CD4-positive, CD25-positive, alpha-beta regulatory T cell (primary cell): Measurements from ENCODE around the gene TNIP3. TPM values are rescaled to one million over a fixed set of nuclear protein-coding genes. Genes with fewer than 3 reads are reported as not detected.

Experiments
- ATAC-seq, 2 donors: fragments of 150-1000 bp; cut with Tn5 transposase; one replicate each; pipeline ENCODE4 v1.10.0; 2021; ENCODE audit warnings: low read depth in 2 of 2, moderate number of reproducible peaks in 2 of 2, moderate library complexity in 1 of 2
- DNase-seq, 3 donors: peaks; one replicate each; pipeline versions ENCODE4 v3.0.0 to v3.0.0-alpha.2; 2012 to 2022; ENCODE audit warnings: mixed read lengths in 1 of 3
- H3K27ac ChIP-seq: one replicate; pipeline ENCODE4 v1.7.0; 2013; ENCODE audit warnings: mild to moderate bottlenecking, low read length; ENCODE audit not compliant: insufficient read depth, poor library complexity, severe bottlenecking
- H3K27me3 ChIP-seq: one replicate; pipeline ENCODE4 v1.7.0; 2013; ENCODE audit warnings: low read length; ENCODE audit not compliant: control insufficient read depth, insufficient read depth
- H3K36me3 ChIP-seq: one replicate; pipeline ENCODE4 v1.7.0; 2013; ENCODE audit warnings: mild to moderate bottlenecking, low read length, moderate library complexity; ENCODE audit not compliant: control insufficient read depth, insufficient read depth
- H3K4me1 ChIP-seq: 2 replicates; pipeline ENCODE4 v1.7.0; 2013; ENCODE audit warnings: mild to moderate bottlenecking, low read length; ENCODE audit not compliant: insufficient read depth, control insufficient read depth, poor library complexity, severe bottlenecking
- H3K4me3 ChIP-seq: one replicate; pipeline ENCODE4 v1.7.0; 2013; ENCODE audit warnings: low read depth, mild to moderate bottlenecking, low read length, moderate library complexity
- H3K9me3 ChIP-seq, 2 experiments: 1 replicate in 1 of 2; 2 replicates in 1 of 2; pipeline ENCODE4 v1.7.0; 2013; ENCODE audit warnings: low read length in 2 of 2, mild to moderate bottlenecking in 1 of 2, moderate library complexity in 1 of 2; ENCODE audit not compliant: control insufficient read depth in 2 of 2
- H3K27ac Mint-ChIP-seq, 3 donors: one replicate each; pipeline ENCODE4 v1.8.0; 2020 to 2022; ENCODE audit warnings: mild to moderate bottlenecking in 3 of 3, mixed read lengths in 3 of 3, moderate library complexity in 2 of 3
- H3K27me3 Mint-ChIP-seq: one replicate; pipeline ENCODE4 v1.8.0; 2022; ENCODE audit warnings: mild to moderate bottlenecking, mixed read lengths
- H3K36me3 Mint-ChIP-seq: one replicate; pipeline ENCODE4 v1.8.0; 2020; ENCODE audit warnings: mixed read lengths
- H3K4me1 Mint-ChIP-seq, 4 donors: one replicate each; pipeline ENCODE4 v1.8.0; 2020 to 2022; ENCODE audit warnings: mixed read lengths in 4 of 4, mild to moderate bottlenecking in 1 of 4
- H3K4me3 Mint-ChIP-seq, 4 donors: one replicate each; pipeline ENCODE4 v1.8.0; 2020 to 2022; ENCODE audit warnings: mild to moderate bottlenecking in 4 of 4, mixed read lengths in 4 of 4, moderate library complexity in 3 of 4
- H3K9me3 Mint-ChIP-seq, 7 donors: one replicate each; pipeline ENCODE4 v1.8.0; 2020 to 2022; ENCODE audit warnings: mixed read lengths in 7 of 7, mild to moderate bottlenecking in 3 of 7, moderate library complexity in 2 of 7
- polyA plus RNA-seq, 4 donors: library from polyadenylated mRNA; unstranded; fragments of 300-500 nt; fragmentation: Illumina TruSeq; gene quantifications; one replicate each; pipeline ENCODE4 v1.2.3, GENCODE V29; 2021
- total RNA-seq: library from RNA; stranded (reverse); gene quantifications from one replicate; pipeline ENCODE4 v1.2.3, GENCODE V29; 2022

The TNIP3 gene
- total and polyA plus RNA-seq, 5 donors from 2014 or later, result 1.3 to 2.0 (median 1.6) TPM

DNA sequence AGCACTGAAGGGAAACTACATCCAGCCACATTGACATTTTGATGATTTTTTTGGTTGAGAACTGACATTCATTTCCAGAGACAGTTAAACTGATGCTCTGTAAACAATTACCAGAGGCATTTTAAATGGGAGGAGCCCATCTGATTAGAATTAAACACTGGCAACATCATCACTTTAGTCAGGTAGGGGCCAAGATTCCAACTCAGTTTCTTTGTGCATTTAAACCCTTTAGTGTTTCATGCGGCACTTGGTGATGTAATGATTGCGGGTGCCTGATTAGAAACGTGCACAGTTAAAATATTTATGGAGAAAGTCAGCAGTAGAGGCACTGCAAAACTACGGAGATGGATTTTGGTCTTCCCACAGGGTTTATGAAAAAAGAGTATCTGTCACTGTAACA lies 16.1 kb downstream of the TNIP3 start:
- H3K27me3 Mint-ChIP-seq, result no peaks in the 10 kb centered on the region
- ATAC-seq, result no peak
- Histone ChIP-seq H3K4me1 (no peaks in the 10 kb centered on the region), H3K27ac (no peak overlapping the region), H3K27me3 (no peaks in the 10 kb centered on the region), H3K9me3 (no peaks in the 10 kb centered on the region), H3K4me3 (no peak overlapping the region), H3K36me3 (no peaks in the 10 kb centered on the region)
- H3K4me3 Mint-ChIP-seq, result no peak overlapping the region
- H3K9me3 Mint-ChIP-seq, result no peaks in the 10 kb centered on the region
- no peak for DNase-seq
- peak overlapping the region in 1 of 3 donors; percentile 33 for H3K27ac Mint-ChIP-seq
- peaks cover 8 to 46% (median 16%) of the 10 kb centered on the region in 4 donors for H3K4me1 Mint-ChIP-seq
- no peaks in the 10 kb centered on the region for H3K36me3 Mint-ChIP-seq

DNA sequence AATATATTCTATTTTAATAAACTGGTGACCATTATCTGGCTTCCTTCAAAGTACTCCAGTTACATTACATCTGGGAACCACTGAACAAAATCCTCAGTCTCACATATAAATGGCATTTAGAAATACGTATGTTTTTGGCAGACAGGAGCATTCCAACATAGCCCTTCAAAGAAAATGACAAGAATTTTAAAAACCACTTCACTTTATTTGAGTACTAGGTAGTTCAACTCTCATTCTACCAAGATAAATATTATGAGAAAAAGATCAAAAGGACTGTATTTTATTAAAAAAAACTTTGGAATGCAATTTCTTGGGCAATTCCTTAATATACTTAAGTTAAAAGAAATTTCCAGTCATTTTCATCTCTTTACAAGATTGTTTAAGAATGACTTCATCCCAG lies 17.6 kb downstream of the TNIP3 start:
- no peak for ATAC-seq
- no peak for DNase-seq
- H3K4me1 ChIP-seq, result no peaks in the 10 kb centered on the region
- H3K27me3 ChIP-seq, result no peaks in the 10 kb centered on the region
- H3K4me3 ChIP-seq, result no peak overlapping the region
- H3K27me3 Mint-ChIP-seq, result no peaks in the 10 kb centered on the region
- no peaks in the 10 kb centered on the region for H3K9me3 Mint-ChIP-seq
- H3K27ac Mint-ChIP-seq, result peak overlapping the region in 1 of 3 donors; percentile 33
- H3K4me3 Mint-ChIP-seq, result no peak overlapping the region
- no peak overlapping the region for H3K27ac ChIP-seq
- no peaks in the 10 kb centered on the region for H3K36me3 ChIP-seq
- no peaks in the 10 kb centered on the region for H3K9me3 ChIP-seq
- no peaks in the 10 kb centered on the region for H3K36me3 Mint-ChIP-seq
- peaks cover 8 to 37% (median 13%) of the 10 kb centered on the region in 4 donors for H3K4me1 Mint-ChIP-seq

DNA sequence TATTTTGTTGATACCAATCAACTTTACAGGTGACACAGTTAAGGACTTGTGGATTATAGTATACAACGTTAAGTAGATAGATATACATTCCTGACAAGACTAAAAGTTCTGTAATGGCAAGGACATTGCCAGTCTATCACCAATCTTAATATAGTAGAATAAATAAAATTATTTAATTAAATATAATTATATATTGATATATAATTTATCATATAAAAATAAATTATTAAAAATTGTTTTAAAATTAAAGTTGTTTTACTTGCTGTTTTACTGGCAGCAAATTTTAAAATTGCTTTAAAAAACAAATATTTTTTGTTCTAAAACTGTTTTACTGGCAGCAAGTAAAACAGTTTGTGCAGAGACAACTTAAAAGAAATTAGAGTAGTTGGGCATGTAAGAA lies 18.7 kb downstream of the TNIP3 start:
- Mint-ChIP-seq H3K27me3 (no peaks in the 10 kb centered on the region), H3K9me3 (no peaks in the 10 kb centered on the region), H3K27ac (no peak overlapping the region), H3K4me1 (peaks cover 4 to 30% (median 12%) of the 10 kb centered on the region in 4 donors), H3K36me3 (no peaks in the 10 kb centered on the region), H3K4me3 (no peak overlapping the region)
- Histone ChIP-seq H3K4me3 (no peak overlapping the region), H3K27ac (no peak overlapping the region), H3K27me3 (no peaks in the 10 kb centered on the region), H3K36me3 (no peaks in the 10 kb centered on the region), H3K9me3 (no peaks in the 10 kb centered on the region), H3K4me1 (no peaks in the 10 kb centered on the region)
- DNase-seq (no peak), ATAC-seq (no peak)

DNA sequence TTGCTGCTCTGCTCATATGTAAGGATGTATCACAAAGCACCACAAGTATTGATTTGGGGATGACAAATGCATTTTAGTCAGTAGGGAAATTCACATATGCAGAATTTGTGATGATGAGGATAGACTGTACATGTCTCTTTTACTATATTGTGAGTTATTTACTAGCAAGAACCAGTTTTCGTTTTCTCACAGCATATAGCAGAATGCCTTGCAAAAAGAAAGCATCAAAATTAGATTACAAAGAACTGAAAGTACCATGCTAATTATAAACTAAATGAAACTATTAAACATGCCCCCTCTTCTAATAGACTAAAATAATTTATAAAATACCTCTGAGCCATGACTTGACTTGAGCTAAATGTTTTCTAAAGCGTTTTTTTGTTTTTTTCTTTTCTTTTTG lies 20.1 kb downstream of the TNIP3 start:
- Mint-ChIP-seq H3K27me3 (no peaks in the 10 kb centered on the region), H3K9me3 (no peaks in the 10 kb centered on the region), H3K4me3 (no peak overlapping the region), H3K27ac (peak overlapping the region in 1 of 3 donors; percentile 27), H3K36me3 (no peaks in the 10 kb centered on the region), H3K4me1 (peaks cover 11 to 36% (median 22%) of the 10 kb centered on the region in 4 donors)
- Histone ChIP-seq H3K27me3 (no peaks in the 10 kb centered on the region), H3K27ac (no peak overlapping the region), H3K9me3 (no peaks in the 10 kb centered on the region), H3K36me3 (no peaks in the 10 kb centered on the region), H3K4me1 (peaks cover 12% of the 10 kb centered on the region), H3K4me3 (no peak overlapping the region)
- no peak for DNase-seq
- no peak for ATAC-seq

DNA sequence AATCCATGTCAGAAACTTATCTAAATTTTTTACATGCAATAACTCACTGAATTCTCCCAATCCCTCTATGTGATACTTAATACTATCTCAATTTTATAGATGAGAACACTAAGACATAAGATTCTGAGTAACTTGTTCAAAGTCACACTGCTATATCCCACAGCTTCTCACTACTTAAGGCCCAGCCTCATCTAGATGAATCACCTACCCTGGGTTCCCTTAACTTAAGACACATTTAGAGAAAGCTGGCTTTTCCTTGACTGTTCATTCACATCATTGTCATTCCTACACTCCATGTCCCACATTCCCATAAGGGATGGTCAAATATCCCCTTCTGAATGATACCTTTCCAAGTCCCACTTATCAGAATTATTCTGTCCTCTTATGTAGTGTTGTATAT lies 21.0 kb downstream of the TNIP3 start:
- Histone ChIP-seq H3K27ac (no peak overlapping the region), H3K4me3 (no peak overlapping the region), H3K4me1 (peaks cover 20% of the 10 kb centered on the region), H3K27me3 (no peaks in the 10 kb centered on the region), H3K9me3 (no peaks in the 10 kb centered on the region), H3K36me3 (no peaks in the 10 kb centered on the region)
- Mint-ChIP-seq H3K27me3 (no peaks in the 10 kb centered on the region), H3K4me1 (peaks cover 18 to 38% (median 24%) of the 10 kb centered on the region in 4 donors), H3K36me3 (no peaks in the 10 kb centered on the region), H3K9me3 (no peaks in the 10 kb centered on the region), H3K4me3 (no peak overlapping the region), H3K27ac (no peak overlapping the region)
- DNase-seq (no peak), ATAC-seq (no peak)

DNA sequence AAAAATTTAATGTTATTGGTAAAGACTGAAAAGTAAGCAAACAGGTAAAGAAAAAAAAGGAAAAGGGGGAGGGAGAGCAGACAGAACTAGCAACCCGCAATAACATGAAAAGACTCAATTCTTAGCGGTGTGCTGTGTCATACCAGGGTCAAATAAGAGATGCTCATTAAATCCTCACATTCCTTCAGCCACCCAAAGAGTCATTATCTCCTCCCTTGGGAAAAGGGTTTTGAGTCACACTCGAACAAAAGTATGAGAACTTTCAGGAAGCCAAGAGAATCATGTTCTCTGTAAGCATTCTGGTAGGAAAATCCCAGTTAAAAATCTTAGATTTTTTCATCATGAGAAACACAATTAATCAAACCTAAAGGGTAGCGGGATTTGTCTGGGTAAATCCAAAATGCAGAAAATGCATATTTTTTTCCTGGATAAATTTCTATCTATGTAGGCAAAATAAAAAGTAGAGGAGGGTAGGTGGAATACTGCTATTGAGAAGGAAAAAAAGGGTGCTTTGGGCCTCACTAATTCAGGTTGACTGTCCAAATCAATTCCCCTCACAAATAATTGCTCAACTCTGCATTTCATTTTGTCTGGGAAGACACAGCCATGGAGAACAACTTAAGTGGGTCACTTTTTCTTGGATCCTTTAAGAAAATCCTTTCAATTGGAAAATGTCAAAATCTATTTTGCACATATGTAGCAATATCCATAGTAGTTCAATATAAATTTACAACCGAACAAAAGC lies 23.2 kb downstream of the TNIP3 start:
- ATAC-seq (no peak), DNase-seq (no peak)
- no peaks in the 10 kb centered on the region for H3K27me3 ChIP-seq
- no peak overlapping the region for H3K27ac ChIP-seq
- Mint-ChIP-seq H3K27ac (peak overlapping the region in 2 of 3 donors; percentile 75 to 92), H3K4me1 (peaks cover 13 to 39% (median 29%) of the 10 kb centered on the region in 4 donors), H3K4me3 (peak overlapping the region in 1 of 4 donors; percentile 6), H3K27me3 (no peaks in the 10 kb centered on the region), H3K36me3 (no peaks in the 10 kb centered on the region), H3K9me3 (no peaks in the 10 kb centered on the region)
- H3K9me3 ChIP-seq, result no peaks in the 10 kb centered on the region
- H3K36me3 ChIP-seq, result no peaks in the 10 kb centered on the region
- H3K4me1 ChIP-seq, result peaks cover 23% of the 10 kb centered on the region
- H3K4me3 ChIP-seq, result no peak overlapping the region

DNA sequence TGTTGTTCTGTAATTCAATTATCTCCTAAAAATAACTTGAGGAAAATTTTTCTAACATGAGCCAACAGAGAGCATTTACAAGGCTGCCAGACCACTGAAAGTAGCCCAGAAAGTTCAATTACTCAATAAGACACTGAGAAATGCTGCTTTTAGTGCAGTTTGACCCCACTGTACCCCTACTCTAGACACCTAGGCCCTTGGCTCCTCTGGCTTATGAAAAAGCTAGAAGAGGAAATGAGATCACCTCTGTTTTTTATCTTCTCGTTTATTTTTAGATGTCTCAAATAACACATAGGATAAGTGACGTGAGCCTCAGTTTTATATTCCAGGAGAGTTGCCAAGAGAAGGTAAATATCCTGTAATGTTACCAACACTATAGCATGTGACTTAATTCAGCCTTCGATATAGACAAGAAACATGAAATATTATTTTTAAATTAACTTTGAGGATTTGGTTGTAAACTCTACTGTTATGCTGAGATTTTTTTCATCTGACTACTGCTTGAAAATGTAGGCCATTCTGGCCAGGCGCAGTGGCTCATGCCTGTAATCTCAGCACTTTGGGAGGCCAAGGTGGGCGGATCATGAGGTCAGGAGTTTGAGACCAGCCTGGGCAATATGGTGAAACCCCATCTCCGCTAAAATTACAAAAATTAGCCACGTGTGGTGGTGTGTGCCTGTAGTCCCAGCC lies 24.4 kb downstream of the TNIP3 start:
- ATAC-seq, result peak; percentile 48 to 57
- peak overlapping the region in 2 of 4 donors; percentile 22 to 26 for H3K4me3 Mint-ChIP-seq

More for the DNA sequence above, 24.4 kb downstream of the TNIP3 start:
- H3K36me3 Mint-ChIP-seq, result peaks cover 5% of the 10 kb centered on the region
- H3K27me3 Mint-ChIP-seq, result no peaks in the 10 kb centered on the region
- Histone ChIP-seq H3K27ac (no peak overlapping the region), H3K4me3 (peak overlapping the region; percentile 22), H3K27me3 (no peaks in the 10 kb centered on the region), H3K36me3 (no peaks in the 10 kb centered on the region), H3K9me3 (no peaks in the 10 kb centered on the region), H3K4me1 (peaks cover 23% of the 10 kb centered on the region)
- no peaks in the 10 kb centered on the region for H3K9me3 Mint-ChIP-seq
- peak in 2 of 3 donors; percentile 21 to 50 for DNase-seq
- peak overlapping the region; percentile 77 to 92 (median 78) for H3K27ac Mint-ChIP-seq
- peaks cover 13 to 43% (median 31%) of the 10 kb centered on the region in 4 donors for H3K4me1 Mint-ChIP-seq
